Stimulated activated CD4-positive, alpha-beta T cell treated with anti-CD3 and anti-CD28 coated beads, Interleukin-4, amount 100 ng/mL, for 1 hour (primary cell): ENCODE results near the gene EFNA5.
"Not testable (repeated sequence)": the region's sequence is repeated elsewhere in the genome, so short reads cannot be mapped to it uniquely, and the experiment has no call there.

Experiments used
- DNase-seq: peaks from one replicate; pipeline ENCODE4 v3.0.0-alpha.2; 2020

The EFNA5 gene

DNA sequence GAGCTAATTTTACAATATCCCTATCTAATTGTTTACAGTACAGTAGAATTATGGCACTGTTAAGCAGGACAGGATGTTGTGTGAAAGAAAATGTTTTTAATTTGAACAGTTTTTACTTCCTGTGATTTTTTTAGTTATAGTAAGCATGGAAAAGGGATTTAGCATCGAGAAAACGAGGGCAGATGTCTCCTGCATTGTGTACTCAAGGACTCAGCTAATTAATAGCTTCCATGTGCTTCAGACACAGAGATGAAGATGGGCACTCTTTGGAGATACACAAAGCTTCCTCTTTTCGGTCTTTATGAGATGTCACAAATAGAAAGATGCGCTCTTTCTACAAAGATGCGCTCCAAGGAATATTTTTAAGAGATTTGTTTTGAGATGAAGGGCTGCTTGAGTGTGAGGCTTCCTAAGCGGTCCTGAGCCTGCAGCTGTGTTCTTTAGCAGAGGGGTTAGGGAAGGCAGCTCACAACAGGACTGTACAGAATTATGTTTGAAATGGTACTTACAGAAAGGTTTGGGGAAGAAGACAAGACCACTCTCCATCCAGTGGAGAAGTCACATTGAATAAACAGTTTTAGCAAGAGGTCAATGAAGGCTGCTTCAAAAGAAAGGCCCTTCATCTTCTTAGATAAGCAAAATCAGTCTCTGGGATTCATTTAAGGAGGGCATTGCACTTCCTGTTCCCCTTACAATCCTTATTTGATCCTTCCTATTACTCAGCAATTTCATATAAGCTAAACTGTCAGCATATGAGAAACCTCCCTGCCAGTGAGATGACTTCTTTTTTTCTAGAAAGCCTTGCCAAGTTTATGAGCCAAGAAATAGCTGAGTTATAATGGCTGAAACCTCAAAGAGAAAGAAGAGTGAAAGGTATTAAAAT lies 311.5 kb downstream of the EFNA5 start:
- DNase-seq, result no peak

DNA sequence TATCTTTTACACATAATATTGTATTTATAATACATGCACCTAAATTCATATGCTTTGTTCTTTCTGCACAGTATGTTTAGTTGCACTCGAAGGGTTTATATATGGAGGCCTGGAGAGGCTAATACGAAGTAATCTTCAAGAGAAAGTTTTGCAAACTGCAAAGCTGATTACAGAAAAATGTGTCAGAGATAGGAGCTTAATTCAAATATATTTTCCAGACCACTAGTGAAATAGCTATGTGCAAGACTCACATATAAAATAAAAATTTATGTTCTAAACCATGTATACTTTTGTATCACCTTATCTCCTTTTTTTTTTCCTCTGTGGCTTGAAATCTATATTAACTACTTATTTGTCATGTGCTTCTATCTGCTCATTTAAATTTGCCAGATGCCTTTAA lies 313.8 kb downstream of the EFNA5 start:
- no peak for DNase-seq

DNA sequence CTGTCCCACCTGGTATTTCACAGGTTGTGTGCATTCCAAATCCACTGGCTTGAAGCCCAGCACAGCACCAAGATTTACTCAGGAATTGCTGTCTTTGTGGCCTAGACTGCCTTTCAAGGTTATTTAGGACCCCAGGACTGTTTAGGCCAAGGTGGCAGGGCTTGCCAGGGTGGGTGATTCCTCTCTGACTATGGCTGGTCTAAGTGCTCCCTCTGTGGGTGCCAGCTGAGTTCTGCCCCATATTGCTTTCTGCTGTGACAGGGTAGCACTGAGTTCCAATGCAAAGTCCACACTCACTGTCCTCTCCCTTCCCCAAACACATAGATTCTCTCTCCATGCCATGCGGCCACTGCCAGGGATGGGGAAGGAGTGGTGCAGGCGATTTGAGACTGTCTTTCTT lies 318.2 kb downstream of the EFNA5 start:
- DNase-seq, result no peak

DNA sequence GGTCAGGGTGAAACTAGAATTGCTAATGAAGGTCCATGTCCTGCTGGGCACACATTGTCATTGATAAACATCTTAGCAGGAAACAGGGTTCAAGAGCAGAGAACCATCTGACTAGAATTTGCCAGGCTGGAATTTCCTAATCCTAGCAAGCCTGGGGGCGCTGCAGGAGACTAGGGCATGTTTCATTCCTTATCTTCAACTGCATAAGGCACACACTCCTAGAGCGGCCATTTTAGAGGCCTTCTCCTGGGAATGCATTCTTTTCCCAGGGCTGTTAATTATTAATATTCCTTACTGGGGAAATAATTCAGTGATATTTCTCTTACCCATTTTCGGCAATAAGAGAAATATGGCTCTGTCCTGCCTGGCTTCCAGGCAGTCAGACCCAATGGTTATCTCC lies 324.2 kb downstream of the EFNA5 start:
- DNase-seq, result not testable (repeated sequence)

DNA sequence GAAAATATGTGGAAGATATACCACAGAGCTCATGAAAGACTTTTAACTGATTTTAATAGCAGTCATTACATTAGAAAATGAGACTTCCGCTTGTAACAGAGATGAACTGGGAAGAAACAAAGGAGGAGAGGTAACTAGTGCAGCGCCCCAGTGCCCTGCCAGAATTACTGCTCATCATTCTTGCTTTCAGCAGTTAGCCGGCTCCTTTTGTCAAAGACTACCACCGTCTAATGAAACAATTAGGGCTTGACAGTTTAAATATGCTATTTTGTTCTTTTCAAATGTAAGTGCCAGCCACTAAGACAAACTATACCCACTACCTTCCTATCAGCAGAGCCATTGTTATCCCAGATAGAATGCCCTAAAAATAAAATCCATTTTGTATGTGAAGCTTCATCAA lies 328.4 kb downstream of the EFNA5 start:
- no peak for DNase-seq

DNA sequence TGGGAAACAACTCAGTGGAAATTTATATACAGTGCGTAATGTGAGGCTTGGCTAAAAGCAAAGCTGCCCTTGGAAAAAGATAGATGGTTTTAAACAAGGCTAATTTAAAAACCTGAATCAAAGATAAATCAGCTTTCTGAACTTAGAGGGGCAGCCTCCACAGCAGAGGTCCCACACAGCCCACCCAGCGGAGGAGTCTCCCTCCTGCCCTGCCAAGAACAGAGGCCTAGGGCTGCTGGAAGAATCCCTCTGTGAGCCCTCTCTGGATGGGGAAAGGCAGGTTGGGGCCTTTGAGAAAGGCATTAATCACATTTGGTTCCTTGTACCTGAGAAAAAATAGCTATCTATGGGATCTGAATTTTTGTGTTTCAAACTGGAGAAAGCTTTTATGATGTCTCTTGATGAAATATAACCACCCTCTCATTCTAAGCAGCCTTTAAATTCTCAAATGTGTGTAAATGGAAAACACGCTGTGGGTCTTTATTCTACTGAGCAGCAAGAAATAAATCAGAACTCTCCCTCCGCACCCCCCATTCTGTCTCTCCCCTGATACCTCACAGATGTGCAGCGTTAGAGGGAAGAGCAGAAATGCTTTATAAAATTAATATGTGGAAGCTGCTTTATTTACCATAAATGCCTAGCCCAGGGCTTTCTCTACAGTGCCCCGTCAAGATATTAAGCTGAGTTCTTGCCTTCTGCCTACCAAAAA lies 329.2 kb downstream of the EFNA5 start:
- DNase-seq, result no peak

DNA sequence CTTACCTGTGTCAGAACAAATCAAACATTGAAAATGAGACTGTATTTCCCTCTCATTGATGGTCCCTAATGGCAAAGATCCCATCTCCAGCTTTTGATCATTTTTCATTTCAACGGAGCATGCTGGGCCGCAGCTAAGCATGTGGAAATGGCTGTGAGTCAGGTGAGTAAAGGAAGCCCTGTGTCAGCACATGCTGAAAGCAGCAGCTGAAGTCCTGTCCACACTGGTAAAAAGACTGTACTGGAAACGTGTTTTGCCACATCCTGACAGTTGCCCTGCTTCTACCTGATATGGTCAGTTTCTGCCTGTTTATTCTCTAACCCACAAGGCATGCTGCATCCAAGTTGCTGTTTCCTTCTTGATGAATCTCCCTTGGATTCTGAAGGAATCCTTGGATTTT lies 330.1 kb downstream of the EFNA5 start:
- DNase-seq, result no peak

DNA sequence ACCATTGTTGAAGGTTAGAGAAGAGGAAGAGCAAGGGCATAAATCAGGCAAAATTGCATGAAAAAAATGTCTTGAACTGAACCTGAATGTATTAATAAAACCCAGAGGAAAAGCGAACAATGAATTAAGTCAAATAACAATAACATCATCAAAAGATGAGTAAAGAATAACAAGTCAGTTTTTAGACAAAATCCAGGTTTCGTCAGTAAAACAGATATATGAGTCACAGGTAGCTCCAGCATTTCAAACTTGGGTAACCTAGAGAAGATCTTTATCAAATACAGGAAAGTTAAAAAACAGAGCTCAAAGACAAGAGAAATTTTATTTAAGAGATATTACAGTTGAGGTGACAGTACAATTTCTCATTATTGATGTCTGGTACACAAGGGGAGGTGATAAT lies 332.4 kb downstream of the EFNA5 start:
- DNase-seq, result no peak

DNA sequence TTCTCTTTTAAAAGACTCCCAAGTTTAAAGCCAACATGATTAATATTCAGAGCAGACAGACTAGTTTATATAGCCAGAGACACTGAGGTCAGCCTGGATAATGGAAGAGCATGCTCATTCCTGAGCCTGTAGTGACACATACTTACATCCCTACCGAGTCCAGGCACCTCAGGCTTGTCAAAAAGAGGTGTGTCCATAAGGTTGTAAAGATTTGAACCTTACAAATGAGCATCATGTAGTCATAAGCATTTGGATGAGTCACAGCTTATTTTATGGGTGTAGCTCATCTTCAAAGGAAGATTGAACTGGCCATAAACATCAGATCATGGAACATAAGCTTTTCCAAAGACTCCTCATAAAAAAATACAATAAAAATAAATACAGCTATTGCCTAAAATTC lies 333.5 kb downstream of the EFNA5 start:
- DNase-seq, result no peak

DNA sequence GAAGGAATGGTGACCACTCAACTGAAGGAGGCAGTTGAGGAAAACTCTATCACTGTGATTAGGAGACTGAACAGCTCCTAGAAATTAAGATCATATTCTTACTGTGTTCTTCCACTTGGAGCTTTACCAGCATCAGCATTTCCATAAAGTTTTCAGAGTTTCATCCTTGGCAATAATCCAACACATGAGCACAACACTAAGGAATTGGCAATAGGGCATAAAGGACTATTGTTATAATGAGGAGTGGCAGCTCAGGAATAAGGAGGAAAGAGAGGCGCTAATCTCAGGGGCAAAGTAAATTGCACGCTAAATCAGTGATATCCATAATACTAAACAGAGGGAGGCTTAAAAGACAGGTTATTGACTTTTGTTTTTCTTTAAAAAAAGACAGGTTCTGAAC lies 338.9 kb downstream of the EFNA5 start:
- DNase-seq, result no peak

DNA sequence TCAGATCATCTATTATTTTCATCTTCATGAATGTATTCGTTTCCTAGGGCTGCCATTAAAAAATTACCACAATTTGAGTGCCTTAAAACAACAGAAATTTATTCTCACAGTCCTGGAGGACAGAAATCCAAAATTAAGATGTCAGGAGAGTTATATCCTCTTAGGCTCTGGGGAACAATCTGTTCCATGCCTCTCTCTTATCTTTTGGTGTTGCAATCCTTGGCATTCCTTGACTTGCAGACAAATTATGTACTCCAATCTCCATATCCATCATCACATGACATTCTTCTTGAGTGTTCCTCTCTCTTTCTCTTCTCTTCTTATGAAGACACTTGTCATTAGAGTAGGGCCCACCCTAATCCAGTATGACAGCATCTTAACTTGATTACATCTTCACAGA lies 339.4 kb downstream of the EFNA5 start:
- no peak for DNase-seq

DNA sequence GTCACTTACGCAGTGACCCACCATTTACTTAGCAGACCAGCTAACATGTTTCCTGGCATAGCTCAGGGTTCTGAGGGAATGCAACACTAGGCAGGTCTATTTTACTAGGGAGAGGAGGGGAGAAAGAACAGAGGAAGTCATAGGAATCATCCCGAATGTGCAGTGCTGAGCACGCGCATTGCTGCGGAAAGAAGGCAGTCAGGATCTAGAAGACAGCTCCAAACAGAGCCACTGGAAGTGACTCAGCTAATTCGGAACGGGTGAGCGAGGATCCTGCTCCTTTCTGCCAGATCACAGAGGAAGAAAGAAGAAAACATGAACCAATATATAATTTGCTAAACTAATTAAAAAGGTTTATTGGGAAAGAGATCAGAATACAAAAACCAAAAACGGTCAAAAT lies 339.8 kb downstream of the EFNA5 start:
- DNase-seq, result no peak

DNA sequence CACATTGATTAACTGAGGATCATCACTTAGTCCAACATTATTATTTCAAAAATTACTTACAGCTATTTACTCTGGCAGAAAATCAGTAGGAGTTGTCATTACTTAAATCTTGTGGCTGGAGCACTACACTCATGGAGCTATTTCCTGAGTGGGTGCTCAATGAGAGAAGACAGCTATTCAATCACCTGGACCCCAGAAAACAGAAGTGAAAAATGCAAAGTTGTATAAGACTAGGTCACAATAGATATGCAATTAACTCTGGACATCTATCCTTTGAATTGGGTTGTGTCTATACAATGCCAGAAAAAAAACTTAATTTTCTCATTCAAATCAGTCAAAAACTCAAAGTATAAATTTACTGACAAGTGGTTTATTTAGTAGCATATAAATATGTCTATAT lies 340.9 kb downstream of the EFNA5 start:
- no peak for DNase-seq
